ENCODE results near the gene ITGB8.

The ITGB8 gene

GRCh38 chr7:20441346-20441745 is 110.6 kb downstream of the ITGB8 start:
- DNase-seq (ENCODE audit: low spot score): no peak
- TF ChIP-seq, protein P1, sequence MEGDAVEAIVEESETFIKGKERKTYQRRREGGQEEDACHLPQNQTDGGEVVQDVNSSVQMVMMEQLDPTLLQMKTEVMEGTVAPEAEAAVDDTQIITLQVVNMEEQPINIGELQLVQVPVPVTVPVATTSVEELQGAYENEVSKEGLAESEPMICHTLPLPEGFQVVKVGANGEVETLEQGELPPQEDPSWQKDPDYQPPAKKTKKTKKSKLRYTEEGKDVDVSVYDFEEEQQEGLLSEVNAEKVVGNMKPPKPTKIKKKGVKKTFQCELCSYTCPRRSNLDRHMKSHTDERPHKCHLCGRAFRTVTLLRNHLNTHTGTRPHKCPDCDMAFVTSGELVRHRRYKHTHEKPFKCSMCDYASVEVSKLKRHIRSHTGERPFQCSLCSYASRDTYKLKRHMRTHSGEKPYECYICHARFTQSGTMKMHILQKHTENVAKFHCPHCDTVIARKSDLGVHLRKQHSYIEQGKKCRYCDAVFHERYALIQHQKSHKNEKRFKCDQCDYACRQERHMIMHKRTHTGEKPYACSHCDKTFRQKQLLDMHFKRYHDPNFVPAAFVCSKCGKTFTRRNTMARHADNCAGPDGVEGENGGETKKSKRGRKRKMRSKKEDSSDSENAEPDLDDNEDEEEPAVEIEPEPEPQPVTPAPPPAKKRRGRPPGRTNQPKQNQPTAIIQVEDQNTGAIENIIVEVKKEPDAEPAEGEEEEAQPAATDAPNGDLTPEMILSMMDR (IDR thresholded peaks at IDR 0.05; ENCODE audit: extremely low read depth, insufficient read depth, missing control alignments): no peak
- in situ Hi-C loops (cut with MboI; ENCODE audit: low pct_unique_long_range_greater_than_20kb, low sequenced_read_pairs, unreplicated experiment): no loop called here

DNA sequence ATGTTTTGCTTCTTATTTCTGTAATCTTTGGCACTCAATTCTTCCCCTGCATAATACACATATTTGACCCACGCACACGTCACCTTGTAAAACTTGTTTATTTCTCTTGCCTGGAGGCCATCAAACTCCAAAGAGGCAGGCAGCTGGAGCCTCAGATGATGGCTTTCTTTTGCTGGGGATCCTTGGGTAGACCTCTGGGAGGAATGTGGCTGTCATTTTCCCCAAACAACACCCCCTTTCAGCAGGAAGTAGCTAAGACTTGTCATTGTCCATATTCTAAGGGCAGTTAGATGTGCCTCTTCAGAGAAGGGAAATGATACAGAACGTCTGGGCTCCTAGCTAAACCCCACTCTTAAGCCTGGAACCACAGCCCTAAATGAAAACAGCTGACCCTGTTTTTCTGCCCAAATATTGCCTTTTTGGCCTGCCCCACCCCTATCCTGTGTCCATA is 111.3 kb downstream of the ITGB8 start:
- TF ChIP-seq, protein P1 (IDR thresholded peaks at IDR 0.05; ENCODE audit: extremely low read depth, insufficient read depth, missing control alignments): no peak
- in situ Hi-C loops (cut with MboI; ENCODE audit: low pct_unique_long_range_greater_than_20kb, low sequenced_read_pairs, unreplicated experiment): no loop called here
- no peak for DNase-seq (ENCODE audit: low spot score)

DNA sequence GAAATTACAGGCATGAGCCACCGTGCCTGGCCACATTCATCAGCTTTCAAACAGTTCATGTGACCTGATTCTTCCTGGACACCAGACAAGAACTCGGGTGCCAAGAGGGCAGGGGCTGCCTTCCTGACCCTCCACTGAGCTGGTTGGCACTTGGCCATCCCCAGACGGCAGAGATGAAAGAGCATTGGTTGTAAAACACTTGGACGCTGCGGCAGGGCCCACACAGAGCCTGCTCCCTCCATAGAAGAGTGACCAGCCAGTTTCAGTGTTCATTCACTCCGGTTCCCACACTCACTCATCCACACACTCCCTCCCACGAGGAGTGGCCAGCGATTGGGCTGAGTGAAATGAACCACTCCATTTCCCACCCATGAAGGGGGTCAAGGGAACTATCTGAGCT is 112.3 kb downstream of the ITGB8 start:
- no peak for DNase-seq (ENCODE audit: low spot score)
- TF ChIP-seq, protein P1 (IDR thresholded peaks at IDR 0.05; ENCODE audit: extremely low read depth, insufficient read depth, missing control alignments): no peak
- in situ Hi-C loops (cut with MboI; ENCODE audit: low pct_unique_long_range_greater_than_20kb, low sequenced_read_pairs, unreplicated experiment): no loop called here

DNA sequence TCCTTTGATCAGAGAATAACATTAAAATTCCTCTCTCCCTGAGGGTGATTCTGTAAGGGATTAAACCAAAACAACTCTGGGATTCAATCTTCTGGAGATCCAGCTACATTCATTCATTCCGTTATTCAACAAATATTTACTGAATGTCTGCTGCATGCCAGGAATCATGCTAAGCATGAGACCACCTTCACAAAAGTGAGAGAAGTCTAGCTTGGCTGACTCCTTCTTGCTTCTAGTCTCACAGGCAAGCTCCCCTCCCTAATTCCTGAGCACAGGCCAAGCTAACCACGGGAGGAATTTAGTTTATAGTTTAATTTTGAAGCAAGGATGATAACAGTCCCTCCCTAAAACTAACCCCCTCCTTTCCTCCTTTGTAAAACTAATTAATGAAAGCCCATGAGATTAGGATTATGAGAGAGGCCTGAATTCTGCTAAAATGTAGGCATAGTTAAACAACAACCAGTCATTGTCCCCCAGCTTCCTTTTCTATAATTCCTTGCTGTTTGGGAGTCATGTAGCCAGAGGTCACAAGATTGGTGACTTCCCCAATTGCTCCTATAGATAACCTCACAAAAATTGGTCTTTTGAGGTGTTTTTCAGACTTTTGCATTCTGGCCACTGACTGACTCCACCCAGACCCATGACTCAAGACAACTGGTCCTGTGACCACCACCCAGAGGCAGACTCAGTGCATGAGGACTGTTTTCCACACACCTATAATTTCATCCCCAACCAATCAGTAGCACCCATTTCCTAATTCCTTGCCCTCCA is 113.5 kb downstream of the ITGB8 start:
- TF ChIP-seq, protein P1 (IDR thresholded peaks at IDR 0.05; ENCODE audit: extremely low read depth, insufficient read depth, missing control alignments): no peak
- in situ Hi-C loops (cut with MboI; ENCODE audit: low pct_unique_long_range_greater_than_20kb, low sequenced_read_pairs, unreplicated experiment): no loop called here

DNA sequence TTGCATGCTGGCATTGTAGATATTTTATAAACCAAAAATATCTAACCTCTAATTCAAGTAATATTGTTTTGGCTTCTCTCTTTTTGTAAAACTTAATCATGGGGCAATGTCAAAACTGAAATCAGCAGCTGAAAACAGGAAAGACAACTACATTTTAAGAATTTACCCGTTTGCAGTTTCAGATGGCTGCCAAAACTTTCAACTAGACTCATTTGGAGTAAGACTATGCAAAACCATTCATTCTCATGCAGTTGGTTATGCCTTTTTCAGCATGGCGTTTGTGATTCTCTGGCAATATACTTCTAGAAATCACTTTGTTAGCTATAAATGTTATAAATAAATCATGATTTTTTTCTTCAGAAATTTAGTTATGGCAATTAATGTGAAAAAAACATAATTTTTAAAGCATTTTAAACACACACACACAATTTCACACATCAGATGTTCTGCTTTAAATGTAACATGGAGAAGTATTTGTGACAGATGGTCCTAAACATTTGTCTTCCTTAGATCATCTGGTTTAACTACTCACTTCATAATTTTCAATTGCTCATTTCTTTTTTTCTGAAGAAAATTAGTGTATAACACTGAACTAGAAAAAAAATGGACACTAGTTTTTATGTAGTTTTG is 116.4 kb downstream of the ITGB8 start:
- TF ChIP-seq, protein P1 (IDR thresholded peaks at IDR 0.05; ENCODE audit: extremely low read depth, insufficient read depth, missing control alignments): no peak
- peak; percentile 21 for DNase-seq (ENCODE audit: low spot score)
- in situ Hi-C loops (cut with MboI; ENCODE audit: low pct_unique_long_range_greater_than_20kb, low sequenced_read_pairs, unreplicated experiment): no loop called here

More for the DNA sequence above, 113.5 kb downstream of the ITGB8 start:
- no peak for DNase-seq (ENCODE audit: low spot score)

DNA sequence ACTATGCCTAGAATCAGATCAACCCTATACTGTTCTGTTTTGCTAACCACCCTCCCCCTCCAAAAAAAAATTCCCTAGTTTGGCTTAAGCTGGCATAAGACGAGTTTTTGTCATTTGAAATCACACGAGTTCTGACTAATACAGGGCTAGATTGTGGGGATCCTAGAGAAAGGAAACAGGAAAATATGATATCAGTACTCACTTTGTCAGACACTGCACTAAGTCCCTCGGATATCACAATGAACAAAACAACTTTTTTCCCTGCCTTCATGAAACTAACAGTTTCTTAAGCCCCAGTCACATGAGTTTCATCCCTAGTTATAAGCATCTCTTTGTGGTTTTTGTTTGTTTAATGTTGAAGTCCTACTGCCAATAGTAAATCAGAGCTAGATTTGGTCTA is 118.5 kb downstream of the ITGB8 start:
- TF ChIP-seq, protein P1 (IDR thresholded peaks at IDR 0.05; ENCODE audit: extremely low read depth, insufficient read depth, missing control alignments): no peak
- in situ Hi-C loops (cut with MboI; ENCODE audit: low pct_unique_long_range_greater_than_20kb, low sequenced_read_pairs, unreplicated experiment): no loop called here
- DNase-seq (ENCODE audit: low spot score): no peak
